ENCODE results near the gene ORMDL3.
A peak's percentile ranks its signal among the peaks of the same experiment; 100 is the strongest.
"Not testable (repeated sequence)": the region's sequence is repeated elsewhere in the genome, so short reads cannot be mapped to it uniquely, and the experiment has no call there.

Gene ORMDL3

GRCh38 chr17:39949028-39949427 is 21.6 kb upstream of the ORMDL3 start:
- no peak for DNase-seq

GRCh38 chr17:39948489-39948828 is 21.1 kb upstream of the ORMDL3 start:
- not testable (repeated sequence) for DNase-seq

GRCh38 chr17:39946551-39947330 is 19.3 kb upstream of the ORMDL3 start:
- DNase-seq = no peak

- no peak for DNase-seq
Observed at GRCh38 chr17:39944393-39944711, 17.0 kb upstream of the ORMDL3 start.

- no peak for DNase-seq
Observed at GRCh38 chr17:39943702-39944392, 16.4 kb upstream of the ORMDL3 start.

- DNase-seq = peak; percentile 89
Observed at GRCh38 chr17:39939588-39940419, 12.4 kb upstream of the ORMDL3 start.

- no peak for DNase-seq
Observed at GRCh38 chr17:39939106-39939505, 11.7 kb upstream of the ORMDL3 start.

- DNase-seq = no peak
Observed at GRCh38 chr17:39938140-39938869, 10.9 kb upstream of the ORMDL3 start.

- no peak for DNase-seq
Observed at GRCh38 chr17:39937447-39937846, 10.0 kb upstream of the ORMDL3 start.

GRCh38 chr17:39935909-39936308 is 8.5 kb upstream of the ORMDL3 start:
- no peak for DNase-seq

- no peak for DNase-seq
Observed at GRCh38 chr17:39934324-39934723, 6.9 kb upstream of the ORMDL3 start.

- no peak for DNase-seq
Observed at GRCh38 chr17:39933912-39934311, 6.5 kb upstream of the ORMDL3 start.

GRCh38 chr17:39929646-39930407 is 2.4 kb upstream of the ORMDL3 start:
- DNase-seq = peak; percentile 88

- DNase-seq = peak; percentile 95
Observed at GRCh38 chr17:39928858-39929645, 1.7 kb upstream of the ORMDL3 start.

- DNase-seq = no peak
Observed at GRCh38 chr17:39927929-39928857, 792 bp upstream of the ORMDL3 start.

- DNase-seq = peak; percentile 4
Observed at GRCh38 chr17:39926588-39927100, 757 bp downstream of the ORMDL3 start.

- DNase-seq = no peak
Observed at GRCh38 chr17:39926135-39926587, 1.2 kb downstream of the ORMDL3 start.

- no peak for DNase-seq
Observed at GRCh38 chr17:39925282-39926134, 1.9 kb downstream of the ORMDL3 start.

GRCh38 chr17:39924691-39925055 is 2.7 kb downstream of the ORMDL3 start:
- no peak for DNase-seq

Measured in fibroblast of skin of abdomen (primary cell).